ENCODE results near the gene SCARB1.

GRCh38 chr12:124855275-124855957, 8.2 kb downstream of the SCARB1 start:
- no peak for TF ChIP-seq EZH2 (IDR thresholded peaks at IDR 0.05; ENCODE audit: low read length, missing control alignments)
- TF ChIP-seq CTCF (conservative IDR thresholded peaks at IDR 0.05 in 1 of 2, IDR thresholded peaks at IDR 0.05 in 1 of 2; ENCODE audit: low read depth in 1 of 2, low read length in 2 of 2), result no peak
